H1 (cell line): ENCODE results near the gene MYO18A. TPM values are rescaled to one million over a fixed set of nuclear protein-coding genes. Genes with fewer than 3 reads are reported as not detected.

Experiments
- CTCF ChIA-PET: fragments of 300-600 bp; sonication (Branson Sonifier 250); formaldehyde crosslinking; loops from one replicate; lab custom pipeline; 2021; ENCODE audit not compliant: partially characterized antibody; lab: Charles Lee
- POLR2A ChIA-PET: fragments of 300-600 bp; sonication (Branson Sonifier 250); formaldehyde crosslinking; loops from one replicate; lab custom pipeline; 2021; ENCODE audit warnings: inconsistent platforms; ENCODE audit not compliant: partially characterized antibody; lab: Charles Lee
- DNase-seq, 2 experiments: peaks; one replicate each; pipeline versions ENCODE4 v3.0.0 to v3.0.0-alpha.2; 2010 to 2022; ENCODE audit warnings: low spot score in 2 of 2, low read depth in 1 of 2, mixed read lengths in 1 of 2
- FAIRE-seq: peaks from 2 replicates; lab custom pipeline; 2011; peaks lifted over from hg19 to GRCh38; lab: Jason Lieb, UNC
- H2AFZ ChIP-seq: 2 replicates; pipeline ENCODE4 v1.8.1; 2012; ENCODE audit warnings: low read length, inconsistent platforms
- H2AK5ac ChIP-seq: 2 replicates; pipeline ENCODE4 v1.6.1; 2013; ENCODE audit warnings: low read depth, low read length
- H2BK120ac ChIP-seq: replicated peaks from 2 replicates; pipeline ENCODE3; 2013; ENCODE audit warnings: low read depth, low read length, inconsistent platforms
- H2BK12ac ChIP-seq: 2 replicates; pipeline ENCODE4 v1.6.1; 2013; ENCODE audit warnings: low read depth, low read length
- H2BK15ac ChIP-seq: 2 replicates; pipeline ENCODE4 v1.6.1; 2013; ENCODE audit warnings: low read length
- H2BK20ac ChIP-seq: 2 replicates; pipeline ENCODE4 v1.6.1; 2013; ENCODE audit warnings: low read length
- H2BK5ac ChIP-seq: 2 replicates; pipeline ENCODE4 v1.6.1; 2013; ENCODE audit warnings: low read depth, low read length
- H3K14ac ChIP-seq: 2 replicates; pipeline ENCODE4 v1.6.1; 2013; ENCODE audit warnings: inconsistent platforms; ENCODE audit not compliant: insufficient read length
- H3K18ac ChIP-seq: 2 replicates; pipeline ENCODE4 v1.6.1; 2013; ENCODE audit warnings: low read length; ENCODE audit errors: extremely low read depth
- H3K23ac ChIP-seq: 2 replicates; pipeline ENCODE4 v1.6.1; 2013; ENCODE audit warnings: inconsistent platforms; ENCODE audit not compliant: insufficient read length
- H3K23me2 ChIP-seq: 2 replicates; pipeline ENCODE4 v1.6.1; 2013; ENCODE audit warnings: low read depth, low read length
- H3K27ac ChIP-seq: 2 replicates; pipeline ENCODE4 v1.6.1; 2011; ENCODE audit warnings: low read depth, low read length, inconsistent platforms
- H3K27me3 ChIP-seq, 4 experiments: replicated peaks in 1 of 4; 1 replicate in 1 of 4; 2 replicates in 3 of 4; pipeline versions ENCODE4 v1.6.1 to v1.8.1; 2011 to 2013; ENCODE audit warnings: low read length in 3 of 4, mild to moderate bottlenecking in 3 of 4, inconsistent platforms in 2 of 4, mixed read lengths in 2 of 4, moderate library complexity in 1 of 4; ENCODE audit not compliant: control insufficient read depth in 3 of 4, insufficient read depth in 3 of 4; ENCODE audit errors: extremely low read depth in 1 of 4
- H3K36me3 ChIP-seq, 4 experiments: 2 replicates each; pipeline versions ENCODE4 v1.6.1 to v1.8.1; 2011 to 2013; ENCODE audit warnings: mild to moderate bottlenecking in 4 of 4, low read length in 3 of 4, moderate library complexity in 2 of 4, control low read depth in 1 of 4, inconsistent platforms in 1 of 4; ENCODE audit not compliant: insufficient read depth in 4 of 4, control insufficient read depth in 2 of 4
- H3K4ac ChIP-seq: replicated peaks from 2 replicates; pipeline ENCODE3; 2013; ENCODE audit warnings: low read length, low read depth, mixed read lengths, inconsistent platforms; ENCODE audit not compliant: insufficient read length
- H3K4me1 ChIP-seq, 4 experiments: replicated peaks in 1 of 4; 1 replicate in 1 of 4; 2 replicates in 3 of 4; pipeline versions ENCODE4 v1.6.1 to v1.8.1; 2011 to 2013; ENCODE audit warnings: low read length in 3 of 4, inconsistent platforms in 2 of 4, mixed read lengths in 1 of 4; ENCODE audit not compliant: insufficient read depth in 4 of 4, control insufficient read depth in 3 of 4
- H3K4me2 ChIP-seq, 2 experiments: 2 replicates each; pipeline versions ENCODE4 v1.6.1 to v1.8.1; 2011 to 2013; ENCODE audit warnings: low read depth in 2 of 2, low read length in 2 of 2, control low read depth in 1 of 2, inconsistent platforms in 1 of 2, mild to moderate bottlenecking in 1 of 2; ENCODE audit not compliant: insufficient read depth in 1 of 2
- H3K4me3 ChIP-seq, 4 experiments: fragments of 200-600, 300-600 bp in 1 of 4; sonication (generic), shearing (Covaris generic), sonication (Bioruptor Twin) in 1 of 4; 2 replicates each; pipeline versions ENCODE4 v1.5.1 to v1.8.1; 2011 to 2016; ENCODE audit warnings: low read length in 4 of 4, low read depth in 3 of 4, control low read depth in 2 of 4, inconsistent platforms in 2 of 4, mild to moderate bottlenecking in 2 of 4, mixed read lengths in 1 of 4, moderate library complexity in 1 of 4; ENCODE audit not compliant: insufficient read depth in 2 of 4; ENCODE audit errors: extremely low read depth in 1 of 4
- H3K56ac ChIP-seq: replicated peaks from 2 replicates; pipeline ENCODE3; 2013; ENCODE audit warnings: low read depth, mild to moderate bottlenecking, mixed read lengths, low read length, inconsistent platforms; ENCODE audit not compliant: insufficient read length
- H3K79me1 ChIP-seq: 2 replicates; pipeline ENCODE4 v1.6.1; 2013; ENCODE audit warnings: low read depth, low read length, control low read depth
- H3K79me2 ChIP-seq, 2 experiments: 2 replicates each; pipeline versions ENCODE4 v1.6.1 to v1.8.1; 2012 to 2013; ENCODE audit warnings: low read length in 2 of 2, mild to moderate bottlenecking in 2 of 2, inconsistent platforms in 1 of 2; ENCODE audit not compliant: insufficient read depth in 2 of 2, control insufficient read depth in 1 of 2
- H3K9ac ChIP-seq, 4 experiments: replicated peaks in 1 of 4; 1 replicate in 1 of 4; 2 replicates in 3 of 4; pipeline versions ENCODE4 v1.6.1 to v1.8.1; 2011 to 2013; ENCODE audit warnings: low read depth in 3 of 4, low read length in 3 of 4, control low read depth in 2 of 4, mild to moderate bottlenecking in 2 of 4, moderate library complexity in 2 of 4, inconsistent platforms in 1 of 4; ENCODE audit errors: extremely low read depth in 1 of 4
- H3K9me3 ChIP-seq, 2 experiments: 2 replicates each; pipeline versions ENCODE4 v1.6.1 to v1.8.1; 2012 to 2013; ENCODE audit warnings: mild to moderate bottlenecking in 2 of 2, moderate library complexity in 2 of 2, control low read depth in 1 of 2, inconsistent platforms in 1 of 2, low read depth in 1 of 2, low read length in 1 of 2, mixed read lengths in 1 of 2; ENCODE audit not compliant: insufficient read depth in 2 of 2
- H4K20me1 ChIP-seq, 2 experiments: replicated peaks in 1 of 2; 2 replicates each; pipeline versions ENCODE3 to v1.8.1; 2011 to 2013; ENCODE audit warnings: inconsistent platforms in 2 of 2, low read length in 2 of 2, mild to moderate bottlenecking in 1 of 2; ENCODE audit not compliant: insufficient read depth in 2 of 2, control insufficient read depth in 1 of 2
- H4K5ac ChIP-seq: 2 replicates; pipeline ENCODE4 v1.6.1; 2013; ENCODE audit warnings: low read length, low read depth, mixed read lengths, inconsistent platforms; ENCODE audit not compliant: insufficient read length
- H4K8ac ChIP-seq: 2 replicates; pipeline ENCODE4 v1.8.0; 2013; ENCODE audit warnings: mild to moderate bottlenecking, moderate library complexity, low read length, inconsistent platforms; ENCODE audit not compliant: insufficient read depth; ENCODE audit errors: extremely low read depth
- H4K91ac ChIP-seq: replicated peaks from 2 replicates; pipeline ENCODE3; 2013; ENCODE audit warnings: low read length, mixed read lengths, inconsistent platforms; ENCODE audit not compliant: insufficient read length
- ATF2 ChIP-seq: IDR thresholded peaks from 2 replicates; pipeline ENCODE4 v1.6.1; 2012; ENCODE audit warnings: low read length, inconsistent platforms
- ATF3 ChIP-seq: IDR thresholded peaks from 2 replicates; pipeline ENCODE4 v1.6.1; 2011; ENCODE audit warnings: low read depth, mild to moderate bottlenecking, low read length; ENCODE audit not compliant: insufficient read depth
- BRCA1 ChIP-seq: IDR thresholded peaks from 2 replicates; pipeline ENCODE4 v1.6.1; 2012; ENCODE audit warnings: low read depth, low read length, improper control_type of control experiment
- KDM1A ChIP-seq: fragments of 200-600, 300-600 bp; sonication (generic); IDR thresholded peaks from 2 replicates; pipeline ENCODE4 v1.7.1; 2016; ENCODE audit warnings: mild to moderate bottlenecking, low read length, borderline replicate concordance
- KDM4A ChIP-seq: IDR thresholded peaks from one replicate; pipeline ENCODE4 v1.7.1; 2012; ENCODE audit warnings: low read depth, mild to moderate bottlenecking, moderate library complexity, low read length, inconsistent platforms; ENCODE audit not compliant: severe bottlenecking
- SAP30 ChIP-seq: fragments of 300-600 bp; sonication (generic); IDR thresholded peaks from 2 replicates; pipeline ENCODE4 v1.7.1; 2012; ENCODE audit warnings: low read length, moderate library complexity, mild to moderate bottlenecking, inconsistent platforms; ENCODE audit not compliant: insufficient read depth, insufficient replicate concordance
- SIX5 ChIP-seq: IDR thresholded peaks from 2 replicates; pipeline ENCODE4 v1.6.1; 2011; ENCODE audit warnings: mild to moderate bottlenecking, low read depth, low read length
- TAF7 ChIP-seq: optimal IDR thresholded peaks from 2 replicates; pipeline ENCODE3; 2011; ENCODE audit warnings: low read depth, mild to moderate bottlenecking, inconsistent platforms, low read length, moderate library complexity, borderline replicate concordance
- YY1 ChIP-seq: IDR thresholded peaks from 2 replicates; pipeline ENCODE4 v1.6.1; 2011; ENCODE audit warnings: low read depth, mild to moderate bottlenecking, low read length
- WGBS, 2 experiments: shearing (Covaris generic) in 1 of 2; methylation state at CpG; one replicate each; pipeline versions ENCODE4 v1.1.6 to v1.1.7; 2013 to 2015; ENCODE audit warnings: low lambda C conversion rate in 2 of 2, mixed read lengths in 2 of 2, inconsistent platforms in 1 of 2, low coverage in 1 of 2, missing lambda C conversion rate in 1 of 2; ENCODE audit not compliant: insufficient replicate concordance in 2 of 2, insufficient coverage in 1 of 2, insufficient read length in 1 of 2; ENCODE audit errors: extremely low coverage in 1 of 2, missing lambda C conversion rate in 1 of 2; 5-methylcytosine and 5-hydroxymethylcytosine counted together
- polyA plus RNA-seq, 7 experiments: library from polyadenylated mRNA; depleted of rRNA in 3 of 7; stranded (reverse) in 5 of 7; unstranded in 2 of 7; fragments of >200 nt in 5 of 7; fragments of 200-250 nt in 2 of 7; gene quantifications; 1 replicate in 5 of 7; 2 replicates in 1 of 7; 4 replicates in 1 of 7; pipeline versions ENCODE4 v1.2.1 to v1.2.3, GENCODE V29; 2011 to 2013; ENCODE audit warnings: missing spikeins in 2 of 7, mixed read lengths in 2 of 7
- total RNA-seq: library from RNA; stranded (reverse); fragmentation: NEBNext Ultra II Directional; extraction: Animal tissue kit (Norgen Biotek cat#: 25700); gene quantifications from 2 replicates; pipeline ENCODE4 v1.2.1, GENCODE V29; 2021

Gene MYO18A
- total and polyA plus RNA-seq, 2 of the 8 experiments (the other 6 are each of a cell fraction or from before 2014, with no cell fraction given): 7.6 to 43.8 TPM

GRCh38 chr17:29214215-29215146 is 34.3 kb upstream of the MYO18A start:
- no peak overlapping the region for H3K23ac ChIP-seq
- no peak overlapping the region for H4K8ac ChIP-seq
- H2BK120ac ChIP-seq: no peak overlapping the region
- H4K91ac ChIP-seq: no peak overlapping the region
- H3K4me1 ChIP-seq: peaks cover 0 to under 1% (median 0%) of the 10 kb centered on the region in 4 experiments; a peak in 1 of 7 replicates
- no peaks in the 10 kb centered on the region for H3K79me2 ChIP-seq
- H3K4ac ChIP-seq: no peak overlapping the region
- H3K56ac ChIP-seq: no peak overlapping the region
- WGBS, 2 experiments: 87% methylated on average over 8 of the region's 8 CpGs; no CpG with 5 or more reads in 1 of the 2 experiments
- ChIA-PET POLR2A (no interaction called here), CTCF (interaction anchor here (1.0 to 18.3 kb wide), 7 partner anchors 35 to 403 kb away, joined by 3 to 333 read pairs (median 8); partner anchors contain the start of gene MYO18A)
- no peak overlapping the region for H3K4me3 ChIP-seq
- H3K14ac ChIP-seq: no peak overlapping the region
- H3K36me3 ChIP-seq: no peaks in the 10 kb centered on the region
- H4K20me1 ChIP-seq: no peaks in the 10 kb centered on the region
- no peak overlapping the region for H2BK5ac ChIP-seq
- no peak overlapping the region for H2BK15ac ChIP-seq
- no peak overlapping the region for H2AFZ ChIP-seq
- no peak overlapping the region for H2AK5ac ChIP-seq
- H3K4me2 ChIP-seq: no peak overlapping the region
- H3K27ac ChIP-seq: no peak overlapping the region
- no peak for FAIRE-seq
- no peaks in the 10 kb centered on the region for H3K9me3 ChIP-seq
- H3K18ac ChIP-seq: no peak overlapping the region; the same call in 1 of the 2 replicates
- no peaks in the 10 kb centered on the region; the same call in 1 of the 2 replicates for H3K23me2 ChIP-seq
- no peaks in the 10 kb centered on the region for H3K27me3 ChIP-seq
- H3K79me1 ChIP-seq: no peaks in the 10 kb centered on the region
- no peak overlapping the region for H3K9ac ChIP-seq
- no peak overlapping the region for H4K5ac ChIP-seq
- H2BK20ac ChIP-seq: no peak overlapping the region
- no peak overlapping the region for H2BK12ac ChIP-seq
- no peak for DNase-seq
- TF ChIP-seq ATF2: no peak
- TF ChIP-seq KDM1A: no peak
- TF ChIP-seq KDM4A: no peak
- TF ChIP-seq YY1: no peak
- no peak for TF ChIP-seq SIX5
- TF ChIP-seq SAP30: no peak
- no peak for TF ChIP-seq BRCA1
- no peak for TF ChIP-seq ATF3
- no peak for TF ChIP-seq TAF7
